HepG2 (cell line): ENCODE measurements around the gene ATM. TPM values are rescaled to one million over a fixed set of nuclear protein-coding genes. Genes with fewer than 3 reads are reported as not detected.

Source experiments
- BRD4 ChIP-seq: sonication (generic); formaldehyde crosslinking; IDR thresholded peaks from 2 replicates; pipeline ENCODE4 v1.4.0; 2020; ENCODE audit warnings: missing genetic modification reagents
- DNMT1 ChIP-seq: sonication (generic); formaldehyde crosslinking; IDR thresholded peaks from 2 replicates; pipeline ENCODE4 v1.5.1; 2020; ENCODE audit warnings: mild to moderate bottlenecking, missing genetic modification reagents
- DNMT3B ChIP-seq: conservative IDR thresholded peaks from 2 replicates; pipeline ENCODE4 v1.6.1; 2016; ENCODE audit warnings: missing biosample characterization, control low read depth
- ETV6 ChIP-seq: sonication (generic); formaldehyde crosslinking; conservative IDR thresholded peaks from 2 replicates; pipeline ENCODE4 v1.4.0; 2020; ENCODE audit warnings: missing genetic modification reagents
- KDM6A ChIP-seq: IDR thresholded peaks from 2 replicates; pipeline ENCODE4 v1.6.1; 2016; ENCODE audit warnings: low read depth
- SSRP1 ChIP-seq: IDR thresholded peaks from 2 replicates; pipeline ENCODE4 v1.6.1; 2016; ENCODE audit warnings: control low read depth
- TRIM24 ChIP-seq: sonication (generic); formaldehyde crosslinking; IDR thresholded peaks from 2 replicates; pipeline ENCODE4 v1.8.0; 2022; ENCODE audit warnings: mild to moderate bottlenecking, missing genetic modification reagents
- XRCC5 ChIP-seq: fragments of 200-400 bp; formaldehyde crosslinking; optimal IDR thresholded peaks from 2 replicates; pipeline ENCODE3; 2017; ENCODE audit warnings: mild to moderate bottlenecking, low read length
- ZBTB21 ChIP-seq: sonication (generic); formaldehyde crosslinking; IDR thresholded peaks from 2 replicates; pipeline ENCODE4 v1.4.0; 2020; ENCODE audit warnings: missing genetic modification reagents
- ZNF121 ChIP-seq: sonication (generic); formaldehyde crosslinking; IDR thresholded peaks from 2 replicates; pipeline ENCODE4 v1.5.0; 2020; ENCODE audit warnings: mild to moderate bottlenecking, missing genetic modification reagents
- ZNF572 ChIP-seq: sonication (generic); formaldehyde crosslinking; IDR thresholded peaks from 2 replicates; pipeline ENCODE4 v1.5.1; 2020; ENCODE audit warnings: mild to moderate bottlenecking, missing genetic modification reagents
- ZNF766 ChIP-seq: sonication (generic); formaldehyde crosslinking; IDR thresholded peaks from 2 replicates; pipeline ENCODE4 v1.5.0; 2020; ENCODE audit warnings: missing genetic modification reagents, borderline replicate concordance
- ZSCAN25 ChIP-seq: sonication (generic); formaldehyde crosslinking; IDR thresholded peaks from 2 replicates; pipeline ENCODE4 v1.8.0; 2022; ENCODE audit warnings: mild to moderate bottlenecking, missing genetic modification reagents
- polyA plus RNA-seq, 8 experiments: library from polyadenylated mRNA; depleted of rRNA in 3 of 8; stranded (reverse) in 7 of 8; unstranded in 1 of 8; fragments of >200 nt; fragmentation: Illumina TruSeq in 4 of 8; extraction: Trizol in 4 of 8; gene quantifications; 2 replicates each; pipeline versions ENCODE4 v1.2.1 to v1.2.3, GENCODE V29; 2011 to 2016; ENCODE audit warnings: low read depth in 4 of 8, missing spikeins in 1 of 8, mixed read lengths in 1 of 8; ENCODE audit not compliant: insufficient read depth in 1 of 8
- total RNA-seq, 5 experiments: library from RNA; depleted of rRNA; stranded (reverse); fragments of >200 nt; fragmentation: Illumina TruSeq; extraction: Trizol; gene quantifications; 2 replicates each; pipeline ENCODE4 v1.2.3, GENCODE V29; 2016; ENCODE audit warnings: low read depth in 1 of 5
- TF ChIP-seq, protein P1 (sequence below), 2 experiments: IDR thresholded peaks; 2 replicates each; pipeline ENCODE4 v1.6.1; 2011 to 2012; ENCODE audit warnings: low read length in 2 of 2, borderline replicate concordance in 1 of 2, low read depth in 1 of 2, mild to moderate bottlenecking in 1 of 2, moderate library complexity in 1 of 2
- TF ChIP-seq, protein P2 (sequence below): sonication (generic); formaldehyde crosslinking; IDR thresholded peaks from 2 replicates; pipeline ENCODE4 v1.4.0; 2020; ENCODE audit warnings: missing genetic modification reagents
- TF ChIP-seq, protein P3 (sequence below): sonication (generic); formaldehyde crosslinking; IDR thresholded peaks from 2 replicates; pipeline ENCODE4 v1.4.0; 2020; ENCODE audit warnings: mild to moderate bottlenecking, missing genetic modification reagents
- TF ChIP-seq, protein P4 (sequence below): sonication (generic); formaldehyde crosslinking; IDR thresholded peaks from 2 replicates; pipeline ENCODE4 v1.8.1; 2023; ENCODE audit warnings: mild to moderate bottlenecking, missing genetic modification reagents
- TF ChIP-seq, protein P5 (sequence below): sonication (generic); formaldehyde crosslinking; IDR thresholded peaks from 2 replicates; pipeline ENCODE4 v1.9.0; 2021; ENCODE audit warnings: missing genetic modification reagents, borderline replicate concordance

Gene ATM
- total and polyA plus RNA-seq, 2 of the 13 experiments (the other 11 are each of a cell fraction or from before 2014, with no cell fraction given), result 40.0 to 71.6 TPM

DNA sequence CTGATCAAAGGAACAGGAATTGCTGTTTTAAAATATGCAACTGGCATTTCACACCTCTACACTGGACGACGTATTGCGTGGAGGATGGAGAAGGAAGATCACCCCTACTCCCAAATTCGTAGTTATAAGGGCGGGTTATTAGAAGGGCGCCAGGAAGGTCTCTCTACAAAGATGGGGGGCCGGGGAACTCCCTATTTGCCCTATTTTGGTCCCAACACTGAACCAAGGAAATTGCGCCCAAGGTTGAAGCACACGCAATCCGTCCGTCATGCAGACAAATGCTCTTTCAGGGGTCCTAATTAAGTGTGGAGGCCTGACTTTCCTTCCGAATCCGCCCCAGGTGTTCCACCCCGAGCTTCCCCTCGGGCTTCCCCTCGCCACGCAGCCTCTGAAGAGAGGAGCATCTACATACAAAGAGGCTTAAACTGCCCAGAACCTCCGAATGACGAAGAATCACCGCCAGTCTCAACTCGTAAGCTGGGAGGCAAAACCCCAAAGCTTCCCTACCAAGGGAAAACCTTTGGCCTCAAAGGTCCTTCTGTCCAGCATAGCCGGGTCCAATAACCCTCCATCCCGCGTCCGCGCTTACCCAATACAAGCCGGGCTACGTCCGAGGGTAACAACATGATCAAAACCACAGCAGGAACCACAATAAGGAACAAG is 825 bp upstream of the ATM start (continued):
- TF ChIP-seq, protein P1, sequence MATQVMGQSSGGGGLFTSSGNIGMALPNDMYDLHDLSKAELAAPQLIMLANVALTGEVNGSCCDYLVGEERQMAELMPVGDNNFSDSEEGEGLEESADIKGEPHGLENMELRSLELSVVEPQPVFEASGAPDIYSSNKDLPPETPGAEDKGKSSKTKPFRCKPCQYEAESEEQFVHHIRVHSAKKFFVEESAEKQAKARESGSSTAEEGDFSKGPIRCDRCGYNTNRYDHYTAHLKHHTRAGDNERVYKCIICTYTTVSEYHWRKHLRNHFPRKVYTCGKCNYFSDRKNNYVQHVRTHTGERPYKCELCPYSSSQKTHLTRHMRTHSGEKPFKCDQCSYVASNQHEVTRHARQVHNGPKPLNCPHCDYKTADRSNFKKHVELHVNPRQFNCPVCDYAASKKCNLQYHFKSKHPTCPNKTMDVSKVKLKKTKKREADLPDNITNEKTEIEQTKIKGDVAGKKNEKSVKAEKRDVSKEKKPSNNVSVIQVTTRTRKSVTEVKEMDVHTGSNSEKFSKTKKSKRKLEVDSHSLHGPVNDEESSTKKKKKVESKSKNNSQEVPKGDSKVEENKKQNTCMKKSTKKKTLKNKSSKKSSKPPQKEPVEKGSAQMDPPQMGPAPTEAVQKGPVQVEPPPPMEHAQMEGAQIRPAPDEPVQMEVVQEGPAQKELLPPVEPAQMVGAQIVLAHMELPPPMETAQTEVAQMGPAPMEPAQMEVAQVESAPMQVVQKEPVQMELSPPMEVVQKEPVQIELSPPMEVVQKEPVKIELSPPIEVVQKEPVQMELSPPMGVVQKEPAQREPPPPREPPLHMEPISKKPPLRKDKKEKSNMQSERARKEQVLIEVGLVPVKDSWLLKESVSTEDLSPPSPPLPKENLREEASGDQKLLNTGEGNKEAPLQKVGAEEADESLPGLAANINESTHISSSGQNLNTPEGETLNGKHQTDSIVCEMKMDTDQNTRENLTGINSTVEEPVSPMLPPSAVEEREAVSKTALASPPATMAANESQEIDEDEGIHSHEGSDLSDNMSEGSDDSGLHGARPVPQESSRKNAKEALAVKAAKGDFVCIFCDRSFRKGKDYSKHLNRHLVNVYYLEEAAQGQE (IDR thresholded peaks at IDR 0.05; ENCODE audit: borderline replicate concordance in 1 of 2, low read depth in 1 of 2, low read length in 2 of 2), result 0 out of 4 replicates have a peak, but pooled peaks of 1 of the 2 experiments have one; percentile 13
- no peak for TF ChIP-seq ETV6 (CRISPR knock-in tag)
- TF ChIP-seq ZBTB21 (CRISPR knock-in tag), result no peak
- 0 out of 2 replicates have a peak, but pooled peaks have one; percentile 77 for TF ChIP-seq ZNF572 (CRISPR knock-in tag)
- TF ChIP-seq DNMT3B (CRISPR knock-in tag), result no peak
- TF ChIP-seq, protein P2, sequence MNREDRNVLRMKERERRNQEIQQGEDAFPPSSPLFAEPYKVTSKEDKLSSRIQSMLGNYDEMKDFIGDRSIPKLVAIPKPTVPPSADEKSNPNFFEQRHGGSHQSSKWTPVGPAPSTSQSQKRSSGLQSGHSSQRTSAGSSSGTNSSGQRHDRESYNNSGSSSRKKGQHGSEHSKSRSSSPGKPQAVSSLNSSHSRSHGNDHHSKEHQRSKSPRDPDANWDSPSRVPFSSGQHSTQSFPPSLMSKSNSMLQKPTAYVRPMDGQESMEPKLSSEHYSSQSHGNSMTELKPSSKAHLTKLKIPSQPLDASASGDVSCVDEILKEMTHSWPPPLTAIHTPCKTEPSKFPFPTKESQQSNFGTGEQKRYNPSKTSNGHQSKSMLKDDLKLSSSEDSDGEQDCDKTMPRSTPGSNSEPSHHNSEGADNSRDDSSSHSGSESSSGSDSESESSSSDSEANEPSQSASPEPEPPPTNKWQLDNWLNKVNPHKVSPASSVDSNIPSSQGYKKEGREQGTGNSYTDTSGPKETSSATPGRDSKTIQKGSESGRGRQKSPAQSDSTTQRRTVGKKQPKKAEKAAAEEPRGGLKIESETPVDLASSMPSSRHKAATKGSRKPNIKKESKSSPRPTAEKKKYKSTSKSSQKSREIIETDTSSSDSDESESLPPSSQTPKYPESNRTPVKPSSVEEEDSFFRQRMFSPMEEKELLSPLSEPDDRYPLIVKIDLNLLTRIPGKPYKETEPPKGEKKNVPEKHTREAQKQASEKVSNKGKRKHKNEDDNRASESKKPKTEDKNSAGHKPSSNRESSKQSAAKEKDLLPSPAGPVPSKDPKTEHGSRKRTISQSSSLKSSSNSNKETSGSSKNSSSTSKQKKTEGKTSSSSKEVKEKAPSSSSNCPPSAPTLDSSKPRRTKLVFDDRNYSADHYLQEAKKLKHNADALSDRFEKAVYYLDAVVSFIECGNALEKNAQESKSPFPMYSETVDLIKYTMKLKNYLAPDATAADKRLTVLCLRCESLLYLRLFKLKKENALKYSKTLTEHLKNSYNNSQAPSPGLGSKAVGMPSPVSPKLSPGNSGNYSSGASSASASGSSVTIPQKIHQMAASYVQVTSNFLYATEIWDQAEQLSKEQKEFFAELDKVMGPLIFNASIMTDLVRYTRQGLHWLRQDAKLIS (CRISPR knock-in tag), result no peak
- TF ChIP-seq, protein P3, sequence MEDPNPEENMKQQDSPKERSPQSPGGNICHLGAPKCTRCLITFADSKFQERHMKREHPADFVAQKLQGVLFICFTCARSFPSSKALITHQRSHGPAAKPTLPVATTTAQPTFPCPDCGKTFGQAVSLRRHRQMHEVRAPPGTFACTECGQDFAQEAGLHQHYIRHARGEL (CRISPR knock-in tag), result no peak
- TF ChIP-seq DNMT1, result no peak
- TF ChIP-seq, protein P4, sequence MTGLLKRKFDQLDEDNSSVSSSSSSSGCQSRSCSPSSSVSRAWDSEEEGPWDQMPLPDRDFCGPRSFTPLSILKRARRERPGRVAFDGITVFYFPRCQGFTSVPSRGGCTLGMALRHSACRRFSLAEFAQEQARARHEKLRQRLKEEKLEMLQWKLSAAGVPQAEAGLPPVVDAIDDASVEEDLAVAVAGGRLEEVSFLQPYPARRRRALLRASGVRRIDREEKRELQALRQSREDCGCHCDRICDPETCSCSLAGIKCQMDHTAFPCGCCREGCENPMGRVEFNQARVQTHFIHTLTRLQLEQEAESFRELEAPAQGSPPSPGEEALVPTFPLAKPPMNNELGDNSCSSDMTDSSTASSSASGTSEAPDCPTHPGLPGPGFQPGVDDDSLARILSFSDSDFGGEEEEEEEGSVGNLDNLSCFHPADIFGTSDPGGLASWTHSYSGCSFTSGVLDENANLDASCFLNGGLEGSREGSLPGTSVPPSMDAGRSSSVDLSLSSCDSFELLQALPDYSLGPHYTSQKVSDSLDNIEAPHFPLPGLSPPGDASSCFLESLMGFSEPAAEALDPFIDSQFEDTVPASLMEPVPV (CRISPR knock-in tag), result 0 out of 2 replicates have a peak, but pooled peaks have one; percentile 12
- TF ChIP-seq ZSCAN25 (CRISPR knock-in tag), result no peak
- TF ChIP-seq XRCC5, result peak; percentile 1
- peak; percentile 23; the same call in 1 of the 2 replicates for TF ChIP-seq ZNF766 (CRISPR knock-in tag)
- 0 out of 2 replicates have a peak, but pooled peaks have one; percentile 34 for TF ChIP-seq BRD4 (CRISPR knock-in tag)
- TF ChIP-seq, protein P5, sequence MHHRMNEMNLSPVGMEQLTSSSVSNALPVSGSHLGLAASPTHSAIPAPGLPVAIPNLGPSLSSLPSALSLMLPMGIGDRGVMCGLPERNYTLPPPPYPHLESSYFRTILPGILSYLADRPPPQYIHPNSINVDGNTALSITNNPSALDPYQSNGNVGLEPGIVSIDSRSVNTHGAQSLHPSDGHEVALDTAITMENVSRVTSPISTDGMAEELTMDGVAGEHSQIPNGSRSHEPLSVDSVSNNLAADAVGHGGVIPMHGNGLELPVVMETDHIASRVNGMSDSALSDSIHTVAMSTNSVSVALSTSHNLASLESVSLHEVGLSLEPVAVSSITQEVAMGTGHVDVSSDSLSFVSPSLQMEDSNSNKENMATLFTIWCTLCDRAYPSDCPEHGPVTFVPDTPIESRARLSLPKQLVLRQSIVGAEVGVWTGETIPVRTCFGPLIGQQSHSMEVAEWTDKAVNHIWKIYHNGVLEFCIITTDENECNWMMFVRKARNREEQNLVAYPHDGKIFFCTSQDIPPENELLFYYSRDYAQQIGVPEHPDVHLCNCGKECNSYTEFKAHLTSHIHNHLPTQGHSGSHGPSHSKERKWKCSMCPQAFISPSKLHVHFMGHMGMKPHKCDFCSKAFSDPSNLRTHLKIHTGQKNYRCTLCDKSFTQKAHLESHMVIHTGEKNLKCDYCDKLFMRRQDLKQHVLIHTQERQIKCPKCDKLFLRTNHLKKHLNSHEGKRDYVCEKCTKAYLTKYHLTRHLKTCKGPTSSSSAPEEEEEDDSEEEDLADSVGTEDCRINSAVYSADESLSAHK (CRISPR knock-in tag), result no peak
- no peak for TF ChIP-seq ZNF121 (CRISPR knock-in tag)
- TF ChIP-seq KDM6A (CRISPR knock-in tag), result no peak
- no peak for TF ChIP-seq TRIM24 (CRISPR knock-in tag)
- no peak for TF ChIP-seq SSRP1 (CRISPR knock-in tag)
